Gastrocnemius medialis (tissue), 4 donors: ENCODE data around the gene MUSTN1.

Experiments
- POLR2A ChIP-seq, 2 donors: fragments of 450-650 bp; IDR thresholded peaks; one replicate each; pipeline ENCODE4 v1.6.1; 2017; ENCODE audit warnings: antibody characterized with exemption in 2 of 2, mild to moderate bottlenecking in 2 of 2, moderate library complexity in 2 of 2
- TF ChIP-seq, protein P1 (sequence below), 5 experiments: fragments of 450-650 bp in 3 of 5; fragments of 200-600 bp in 2 of 5; sonication (generic) in 2 of 5; IDR thresholded peaks in 4 of 5; conservative IDR thresholded peaks in 1 of 5; 1 replicate in 4 of 5; 2 replicates in 1 of 5; pipeline ENCODE4 v1.5.1; 2016 to 2019; ENCODE audit warnings: antibody characterized with exemption in 5 of 5, mild to moderate bottlenecking in 3 of 5, moderate library complexity in 3 of 5

DNA sequence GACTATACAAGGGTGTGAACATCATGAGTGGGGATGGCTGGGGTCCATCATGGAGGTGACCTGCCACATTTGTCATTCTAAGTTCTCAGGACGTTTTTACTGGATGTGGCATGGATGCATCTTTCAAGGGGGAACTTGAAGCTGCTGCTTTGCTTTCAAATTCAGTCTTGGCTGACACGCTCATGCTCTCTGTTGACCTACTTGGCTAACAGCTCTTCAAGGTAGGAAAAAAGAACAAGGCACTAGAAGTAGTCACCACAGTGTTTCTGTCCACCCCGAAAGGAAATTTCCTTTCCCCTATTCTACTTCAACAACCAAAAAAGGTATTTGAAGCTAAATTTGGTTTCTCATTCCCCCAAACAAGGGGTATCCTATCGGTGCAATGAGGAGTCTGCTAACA lies 47.6 kb upstream of the MUSTN1 start:
- TF ChIP-seq, protein P1, sequence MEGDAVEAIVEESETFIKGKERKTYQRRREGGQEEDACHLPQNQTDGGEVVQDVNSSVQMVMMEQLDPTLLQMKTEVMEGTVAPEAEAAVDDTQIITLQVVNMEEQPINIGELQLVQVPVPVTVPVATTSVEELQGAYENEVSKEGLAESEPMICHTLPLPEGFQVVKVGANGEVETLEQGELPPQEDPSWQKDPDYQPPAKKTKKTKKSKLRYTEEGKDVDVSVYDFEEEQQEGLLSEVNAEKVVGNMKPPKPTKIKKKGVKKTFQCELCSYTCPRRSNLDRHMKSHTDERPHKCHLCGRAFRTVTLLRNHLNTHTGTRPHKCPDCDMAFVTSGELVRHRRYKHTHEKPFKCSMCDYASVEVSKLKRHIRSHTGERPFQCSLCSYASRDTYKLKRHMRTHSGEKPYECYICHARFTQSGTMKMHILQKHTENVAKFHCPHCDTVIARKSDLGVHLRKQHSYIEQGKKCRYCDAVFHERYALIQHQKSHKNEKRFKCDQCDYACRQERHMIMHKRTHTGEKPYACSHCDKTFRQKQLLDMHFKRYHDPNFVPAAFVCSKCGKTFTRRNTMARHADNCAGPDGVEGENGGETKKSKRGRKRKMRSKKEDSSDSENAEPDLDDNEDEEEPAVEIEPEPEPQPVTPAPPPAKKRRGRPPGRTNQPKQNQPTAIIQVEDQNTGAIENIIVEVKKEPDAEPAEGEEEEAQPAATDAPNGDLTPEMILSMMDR (IDR thresholded peaks at IDR 0.05 in 4 of 5, conservative IDR thresholded peaks at IDR 0.05 in 1 of 5), result no peak
- TF ChIP-seq POLR2A (IDR thresholded peaks at IDR 0.05), result no peak
